ENCODE data around the gene DOK7.
"Not testable (repeated sequence)": the region's sequence is repeated elsewhere in the genome, so short reads cannot be mapped to it uniquely, and the experiment has no call there.

DOK7 gene

GRCh38 chr4:3442959-3443749, 20.0 kb upstream of the DOK7 start:
- DNase-seq (ENCODE audit: low read depth): no peak

GRCh38 chr4:3443750-3444309, 19.3 kb upstream of the DOK7 start:
- no peak for DNase-seq (ENCODE audit: low read depth)

- DNase-seq (ENCODE audit: low read depth): no peak
These were observed 18.6 kb upstream of the DOK7 start for GRCh38 chr4:3444351-3445110.

DNA sequence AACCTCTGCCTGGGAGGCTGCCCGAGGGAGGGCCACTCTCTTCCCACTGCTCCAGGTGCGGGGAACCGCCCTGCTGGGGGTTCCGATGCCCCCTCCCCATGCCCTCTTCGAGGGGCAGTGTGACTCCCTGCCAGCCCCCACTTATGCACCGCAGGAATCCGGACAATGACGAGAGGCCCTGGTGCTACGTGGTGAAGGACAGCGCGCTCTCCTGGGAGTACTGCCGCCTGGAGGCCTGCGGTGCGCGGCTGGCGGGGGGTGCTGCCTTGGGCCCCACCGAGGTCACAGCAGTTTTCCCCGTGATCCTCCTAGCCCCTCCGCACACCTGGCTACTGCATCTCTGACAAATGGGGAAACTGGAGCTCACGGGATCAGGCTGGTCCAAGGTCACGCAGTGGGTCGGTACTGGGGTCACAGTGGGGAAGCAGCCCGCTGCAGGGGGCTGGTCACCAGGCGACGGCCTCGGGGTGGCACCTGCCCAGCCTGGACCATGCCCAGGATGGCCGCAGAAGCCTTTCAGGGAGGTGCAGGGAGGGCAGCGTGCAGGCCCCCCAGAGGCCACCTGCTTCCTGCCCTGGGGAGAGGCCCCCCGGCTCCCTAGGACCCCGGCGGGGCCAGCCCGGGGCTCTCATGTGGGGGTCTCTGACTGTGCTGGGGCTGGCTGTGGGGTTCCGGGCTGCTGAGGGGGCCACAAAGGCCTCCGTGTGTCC, 17.8 kb upstream of the DOK7 start:
- DNase-seq (ENCODE audit: low read depth): no peak

DNA sequence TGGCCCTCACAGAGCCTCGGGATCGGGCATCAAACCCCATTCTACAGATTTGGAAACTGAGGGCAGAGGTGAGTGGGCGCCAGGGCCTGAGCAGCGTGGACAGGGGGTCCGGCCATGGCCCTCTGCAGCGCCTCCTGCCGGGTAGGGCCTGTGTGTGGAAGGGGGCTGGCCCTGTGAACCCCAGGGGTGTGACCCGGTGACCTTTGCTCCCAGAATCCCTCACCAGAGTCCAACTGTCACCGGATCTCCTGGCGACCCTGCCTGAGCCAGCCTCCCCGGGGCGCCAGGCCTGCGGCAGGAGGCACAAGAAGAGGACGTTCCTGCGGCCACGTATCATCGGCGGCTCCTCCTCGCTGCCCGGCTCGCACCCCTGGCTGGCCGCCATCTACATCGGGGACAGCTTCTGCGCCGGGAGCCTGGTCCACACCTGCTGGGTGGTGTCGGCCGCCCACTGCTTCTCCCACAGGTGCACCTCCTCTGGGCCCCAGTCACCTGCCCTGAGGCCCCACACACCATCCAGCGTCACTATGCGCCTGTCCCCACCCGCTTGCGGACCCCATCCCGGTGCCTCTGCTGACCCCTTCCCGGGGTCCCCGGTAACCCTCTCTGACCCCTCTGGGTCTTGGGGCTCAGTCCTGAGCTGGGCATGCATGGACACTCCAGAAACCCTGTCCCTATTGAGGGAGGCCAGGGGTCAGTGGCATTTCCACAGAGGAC, 17.1 kb upstream of the DOK7 start:
- no peak for DNase-seq (ENCODE audit: low read depth)

DNA sequence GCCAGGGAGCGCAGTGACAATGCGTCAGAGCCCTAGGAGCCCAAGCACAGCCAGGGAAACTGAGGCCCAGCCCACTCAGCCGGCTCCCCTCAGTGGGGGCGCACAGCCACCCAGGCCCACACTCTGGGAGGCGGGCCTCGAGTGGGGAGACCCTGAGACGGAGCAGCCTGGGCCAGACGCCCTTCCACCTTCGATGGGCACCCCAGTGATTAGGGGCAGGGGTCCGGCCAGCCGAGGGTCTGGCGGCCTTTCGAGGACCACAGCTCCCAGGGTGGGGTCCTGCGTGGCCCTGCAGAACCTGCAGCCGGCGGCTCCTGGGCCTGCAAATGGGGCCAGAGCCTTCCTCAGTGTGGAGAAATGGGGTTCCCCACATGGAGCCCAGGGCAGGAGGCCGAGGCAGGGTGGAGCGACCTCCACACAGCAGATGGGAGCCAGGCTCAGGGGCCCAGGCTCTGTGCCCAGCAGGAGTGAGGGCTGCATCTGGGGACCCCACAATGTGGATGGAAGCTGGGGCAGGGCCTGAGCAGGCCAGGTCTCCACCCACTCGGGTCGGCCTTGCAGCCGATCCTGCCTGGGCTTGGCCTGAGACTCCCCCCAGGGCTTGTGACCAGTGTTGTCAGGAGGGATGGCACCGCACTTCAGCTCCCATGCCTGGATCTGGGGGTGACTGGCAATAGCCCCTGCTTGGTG, 16.3 kb upstream of the DOK7 start:
- no peak for DNase-seq (ENCODE audit: low read depth)

DNA sequence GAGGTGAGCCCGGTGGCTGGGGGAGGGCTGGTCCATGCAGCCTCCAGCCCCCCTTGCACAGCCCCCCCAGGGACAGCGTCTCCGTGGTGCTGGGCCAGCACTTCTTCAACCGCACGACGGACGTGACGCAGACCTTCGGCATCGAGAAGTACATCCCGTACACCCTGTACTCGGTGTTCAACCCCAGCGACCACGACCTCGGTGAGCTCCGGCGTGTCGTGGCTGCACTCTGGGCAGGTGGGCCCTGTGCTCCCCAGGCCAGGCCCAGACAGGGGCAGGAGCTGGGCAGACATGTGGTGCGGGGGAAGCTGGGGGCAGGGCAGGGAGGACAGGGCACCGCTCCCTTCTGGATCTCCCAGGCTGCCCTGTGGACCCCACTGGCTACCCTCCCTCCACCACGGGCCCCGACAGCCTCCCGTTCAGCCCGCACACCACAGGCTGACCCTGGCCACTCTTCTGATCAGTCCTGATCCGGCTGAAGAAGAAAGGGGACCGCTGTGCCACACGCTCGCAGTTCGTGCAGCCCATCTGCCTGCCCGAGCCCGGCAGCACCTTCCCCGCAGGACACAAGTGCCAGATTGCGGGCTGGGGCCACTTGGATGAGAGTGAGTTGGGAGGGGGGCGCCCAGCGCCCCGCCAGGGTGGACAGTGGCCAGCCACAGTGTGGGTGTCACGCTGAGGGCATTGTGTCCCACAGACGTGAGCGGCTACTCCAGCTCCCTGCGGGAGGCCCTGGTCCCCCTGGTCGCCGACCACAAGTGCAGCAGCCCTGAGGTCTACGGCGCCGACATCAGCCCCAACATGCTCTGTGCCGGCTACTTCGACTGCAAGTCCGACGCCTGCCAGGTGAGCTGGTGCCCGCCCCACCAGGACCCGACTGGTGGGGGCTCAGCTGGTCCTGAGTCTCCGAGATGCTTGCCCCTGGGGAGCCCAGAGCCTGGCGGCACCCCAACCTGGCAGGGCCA, 15.4 kb upstream of the DOK7 start:
- no peak for DNase-seq (ENCODE audit: low read depth)

DNA sequence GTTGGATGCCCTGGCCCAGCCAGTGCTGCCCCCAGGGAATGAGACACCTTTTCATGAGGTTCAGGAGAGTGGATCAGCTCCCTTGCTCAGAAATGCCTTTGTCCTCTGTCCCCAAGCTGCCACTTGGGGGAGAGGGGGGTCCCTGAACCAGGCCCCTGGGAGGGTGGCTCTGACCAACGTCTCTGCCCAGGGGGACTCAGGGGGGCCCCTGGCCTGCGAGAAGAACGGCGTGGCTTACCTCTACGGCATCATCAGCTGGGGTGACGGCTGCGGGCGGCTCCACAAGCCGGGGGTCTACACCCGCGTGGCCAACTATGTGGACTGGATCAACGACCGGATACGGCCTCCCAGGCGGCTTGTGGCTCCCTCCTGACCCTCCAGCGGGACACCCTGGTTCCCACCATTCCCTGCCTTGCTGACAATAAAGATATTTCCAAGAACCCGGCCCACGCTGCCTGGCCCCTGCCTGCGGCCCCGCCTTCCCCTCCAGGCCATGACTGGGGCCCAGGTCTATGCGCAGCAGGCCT, 14.0 kb upstream of the DOK7 start:
- no peak for DNase-seq (ENCODE audit: low read depth)

GRCh38 chr4:3449574-3450534, 13.3 kb upstream of the DOK7 start:
- no peak for DNase-seq (ENCODE audit: low read depth)

DNA sequence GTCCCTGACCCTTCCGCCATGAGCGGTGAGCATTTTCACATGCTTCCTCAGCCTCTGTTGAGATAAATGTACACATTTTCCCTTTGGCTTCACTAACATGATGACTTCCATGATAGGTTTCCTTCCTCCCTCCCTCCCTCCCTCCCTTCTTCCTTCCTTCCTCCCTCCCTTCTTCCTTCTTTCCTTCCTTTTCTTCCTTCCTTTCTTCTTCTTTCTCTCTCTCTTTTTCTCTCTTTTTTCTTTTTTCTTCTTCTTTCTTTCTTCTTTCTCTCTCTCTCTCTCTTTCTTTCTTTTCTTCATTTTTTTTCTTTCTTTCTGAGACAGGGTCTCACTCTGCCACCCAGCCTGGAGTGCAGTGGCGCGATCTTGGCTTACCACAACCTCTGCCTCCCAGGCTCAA, 12.5 kb upstream of the DOK7 start:
- DNase-seq (ENCODE audit: low read depth): no peak

GRCh38 chr4:3451956-3452355, 11.2 kb upstream of the DOK7 start:
- DNase-seq (ENCODE audit: low read depth): no peak

DNA sequence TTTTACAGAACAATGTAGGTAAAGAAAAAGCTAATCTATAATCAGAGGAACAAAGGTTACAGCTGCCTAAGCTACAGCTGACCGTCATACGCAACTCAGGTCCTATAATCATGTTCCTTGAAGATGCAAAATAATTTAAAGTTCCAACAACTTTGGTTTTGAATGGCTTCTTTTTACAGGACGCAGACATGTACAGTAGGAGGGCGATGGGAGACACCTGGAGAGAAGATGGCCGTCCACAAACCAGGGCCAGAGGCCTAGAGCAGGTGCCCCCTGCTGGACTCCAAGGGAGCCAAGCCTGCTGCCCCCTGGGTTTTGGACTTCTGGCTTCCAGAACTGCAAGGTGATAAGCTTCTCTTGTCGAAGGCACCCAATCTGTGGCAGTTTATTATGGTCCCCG, 10.7 kb upstream of the DOK7 start:
- DNase-seq (ENCODE audit: low read depth): no peak

DNA sequence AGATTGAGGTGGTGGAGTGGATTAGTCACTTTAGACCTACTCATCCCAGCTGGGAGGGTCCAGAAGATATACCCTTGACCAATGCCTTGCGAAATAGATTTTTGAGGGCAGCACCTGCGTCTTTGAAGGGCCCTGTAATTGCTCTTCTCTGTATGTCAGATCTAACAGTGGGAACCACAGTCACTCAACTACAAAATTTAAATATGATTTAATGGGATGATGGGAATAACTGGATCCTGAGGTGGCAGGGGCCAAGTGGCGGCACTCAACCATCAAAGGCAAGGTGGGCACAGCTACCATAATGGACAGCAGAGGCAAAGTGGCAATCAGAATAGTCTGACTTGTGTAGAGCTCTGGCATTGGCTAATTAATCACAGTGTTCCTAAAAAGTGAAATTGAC, 7.5 kb upstream of the DOK7 start:
- not testable (repeated sequence) for DNase-seq (ENCODE audit: low read depth)

GRCh38 chr4:3458371-3458770, 4.7 kb upstream of the DOK7 start:
- DNase-seq (ENCODE audit: low read depth): no peak

DNA sequence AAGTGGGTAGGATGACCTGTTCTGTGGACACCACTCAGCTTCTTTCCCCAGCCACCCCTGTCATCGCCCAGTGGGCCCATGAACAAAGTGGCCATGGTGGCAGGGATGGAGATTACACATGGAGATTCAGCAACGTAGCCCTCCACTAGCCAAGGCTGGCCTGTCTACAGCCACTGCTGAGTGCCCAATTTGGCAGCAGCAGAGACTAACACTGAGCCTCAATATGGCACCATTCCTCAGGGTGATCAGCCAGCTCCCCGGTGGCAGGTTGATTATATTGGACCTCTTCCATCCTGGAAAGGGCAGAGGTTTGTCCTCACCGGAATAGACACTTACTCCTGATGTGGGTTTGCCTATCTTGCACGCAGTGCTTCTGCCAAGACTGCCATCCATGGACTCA, 4.0 kb upstream of the DOK7 start:
- DNase-seq (ENCODE audit: low read depth): not testable (repeated sequence)

GRCh38 chr4:3460926-3461325, 2.2 kb upstream of the DOK7 start:
- DNase-seq (ENCODE audit: low read depth): no peak

DNA sequence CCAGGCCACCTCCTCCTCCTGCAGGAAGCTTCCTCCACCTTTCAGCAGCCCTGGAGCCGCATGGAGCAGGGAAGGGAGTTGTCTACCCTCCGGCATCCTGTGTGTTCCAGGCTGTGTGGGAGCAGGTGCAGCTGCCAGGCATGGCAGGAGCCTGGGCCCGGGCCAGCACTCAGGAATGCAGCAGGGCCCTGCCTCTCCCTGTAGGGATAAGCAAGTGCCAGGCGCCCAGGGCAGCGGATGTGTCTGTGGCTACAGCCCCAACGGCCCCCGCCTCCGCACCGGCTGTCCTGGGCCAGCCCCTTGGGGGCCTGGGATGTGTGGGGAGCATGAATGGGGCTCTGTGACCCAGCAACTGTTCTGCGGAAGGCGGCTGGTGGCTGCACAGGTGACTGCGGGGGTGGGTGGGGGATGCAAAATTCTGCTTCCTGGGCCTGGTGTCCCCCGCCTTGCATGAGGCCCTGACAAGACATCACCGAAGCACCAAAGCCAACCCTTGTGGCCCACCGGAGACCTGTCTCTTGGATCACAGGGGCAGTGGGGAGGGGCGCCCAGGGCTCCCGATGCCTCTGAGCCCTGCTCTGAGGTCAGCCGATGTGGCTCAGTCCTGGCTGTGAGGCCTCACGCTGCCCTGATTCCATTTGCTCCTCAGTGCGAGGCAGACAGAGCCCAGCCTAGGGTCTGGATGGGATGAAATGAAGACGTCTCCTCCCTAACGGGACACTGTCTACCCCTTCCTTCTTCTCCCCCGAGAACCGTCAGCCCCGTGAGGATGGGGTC, 1.4 kb upstream of the DOK7 start:
- DNase-seq (ENCODE audit: low read depth): no peak

DNA sequence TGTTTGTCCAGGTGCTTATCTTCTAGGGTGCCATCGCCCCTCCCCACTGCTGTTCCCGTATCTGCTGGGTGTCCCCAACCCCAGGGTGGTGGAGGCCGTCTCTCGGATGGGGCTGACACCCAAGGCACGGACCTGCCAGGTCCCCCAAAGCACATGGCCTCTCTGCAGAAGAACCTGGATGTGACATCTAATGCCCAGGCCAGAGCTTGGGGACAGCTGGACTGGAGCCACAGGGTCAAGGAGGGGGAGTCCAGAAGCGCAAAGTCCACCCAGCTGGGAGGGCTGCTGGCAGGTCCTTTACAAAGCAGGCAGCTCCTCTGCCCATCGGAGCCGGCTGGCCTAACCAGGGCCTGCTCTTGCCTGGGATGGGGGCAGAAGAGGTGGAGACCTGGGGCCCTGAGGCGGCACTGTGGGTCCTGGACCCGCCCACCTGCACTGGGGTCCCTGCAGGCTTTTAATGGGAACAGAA, 751 bp upstream of the DOK7 start:
- no peak for DNase-seq (ENCODE audit: low read depth)
